Fibroblast of the aortic adventitia (primary cell): ENCODE results near the gene M1AP. TPM values are rescaled to one million over a fixed set of nuclear protein-coding genes. Genes with fewer than 3 reads are reported as not detected.

Source experiments
- DNase-seq: peaks from one replicate; pipeline ENCODE4 v3.0.0-alpha.2; 2010; ENCODE audit warnings: low read depth
- H3K4me3 ChIP-seq: 2 replicates; pipeline ENCODE4 v1.5.1; 2011; ENCODE audit warnings: low read depth, mild to moderate bottlenecking, control low read depth, low read length, moderate library complexity
- CTCF ChIP-seq: IDR thresholded peaks from 2 replicates; pipeline ENCODE4 v1.5.1; 2011; ENCODE audit warnings: mild to moderate bottlenecking, low read length, control low read depth, inconsistent platforms; ENCODE audit not compliant: insufficient read depth
- total RNA-seq: library from RNA; depleted of rRNA; stranded (reverse); fragments of >200 nt; gene quantifications from 2 replicates; pipeline ENCODE4 v1.2.3, GENCODE V29; 2012; ENCODE audit warnings: low replicate concordance

Gene M1AP
- total RNA-seq, 1 donor = not detected

- H3K4me3 ChIP-seq = peak overlapping the region; percentile 91
- DNase-seq = no peak
- no peak for TF ChIP-seq CTCF
These were observed 95.9 kb downstream of the M1AP start for GRCh38 chr2:74551942-74552913.

GRCh38 chr2:74551530-74551929 is 96.6 kb downstream of the M1AP start:
- no peak for DNase-seq
- TF ChIP-seq CTCF = no peak
- no peak overlapping the region for H3K4me3 ChIP-seq

- H3K4me3 ChIP-seq = no peak overlapping the region
- DNase-seq = no peak
- no peak for TF ChIP-seq CTCF
These were observed 97.9 kb downstream of the M1AP start for GRCh38 chr2:74550231-74550630.

- DNase-seq = no peak
- TF ChIP-seq CTCF = no peak
- H3K4me3 ChIP-seq = peak overlapping the region; percentile 62
These were observed 99.0 kb downstream of the M1AP start for GRCh38 chr2:74548900-74549826.

GRCh38 chr2:74548285-74548899 is 99.7 kb downstream of the M1AP start:
- DNase-seq = no peak
- peak overlapping the region; percentile 62 for H3K4me3 ChIP-seq

More at GRCh38 chr2:74548285-74548899, 99.7 kb downstream of the M1AP start:
- no peak for TF ChIP-seq CTCF
